HG02884 (cell line): Measurements from ENCODE around the gene MMP2.

ENCODE experiments used
- ATAC-seq: cut with Tn5 transposase; IDR thresholded peaks from one replicate; pipeline ENCODE4 v1.9.1; 2021; ENCODE audit warnings: mild to moderate bottlenecking, moderate library complexity; ENCODE audit not compliant: unreplicated experiment

The MMP2 gene

DNA sequence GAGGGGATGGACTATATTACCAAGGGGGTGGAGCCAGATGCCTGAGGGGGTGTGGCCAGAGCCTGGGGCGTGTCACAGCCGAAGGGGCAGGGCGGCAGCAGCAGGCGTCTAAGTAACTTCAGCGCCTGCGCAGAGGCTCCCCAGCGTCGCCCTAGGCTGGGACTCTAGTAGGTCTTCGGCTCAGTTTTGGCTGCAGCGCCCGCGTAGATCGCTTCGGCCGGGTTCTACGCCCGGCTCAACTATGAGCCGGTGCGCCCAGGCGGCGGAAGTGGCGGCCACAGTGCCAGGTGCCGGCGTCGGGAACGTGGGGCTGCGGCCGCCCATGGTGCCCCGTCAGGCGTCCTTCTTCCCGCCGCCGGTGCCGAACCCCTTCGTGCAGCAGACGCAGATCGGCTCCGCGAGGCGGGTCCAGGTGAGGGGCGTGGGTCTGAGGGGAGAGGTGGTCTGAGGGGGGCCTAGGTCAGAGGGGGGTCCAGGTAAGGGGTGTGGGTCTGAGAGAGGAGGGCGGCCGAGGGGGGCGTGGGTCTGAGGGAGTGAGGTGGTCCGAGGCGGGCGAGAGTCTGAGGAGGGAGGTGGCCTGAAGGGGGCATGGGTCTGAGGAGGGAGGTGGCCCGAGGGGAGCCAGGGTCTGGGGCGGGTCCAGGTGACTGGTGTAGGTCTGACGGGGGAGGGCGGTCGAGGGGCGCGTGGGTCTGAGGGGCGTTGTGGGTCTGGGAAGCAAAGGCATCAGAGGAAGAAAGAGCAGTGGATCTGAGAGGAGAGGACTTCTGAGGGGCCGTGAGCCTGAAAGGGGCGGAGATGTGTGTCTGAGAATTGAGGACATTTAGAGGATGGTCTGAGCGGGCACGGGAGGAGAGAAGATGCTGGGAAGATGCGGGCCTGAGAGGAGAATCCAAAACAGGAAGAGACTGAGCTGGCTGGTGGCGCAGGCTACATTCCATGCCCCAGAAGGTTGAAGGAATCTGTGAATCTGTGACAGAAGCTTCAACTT, 30.2 kb downstream of the MMP2 start, which contains the start of gene LPCAT2:
Gene LPCAT2, plus strand, starts transcription at position 132 of the 991 bp plus-strand sequence. Its CDS starts 110 bp downstream, at position 242.
- no peak for ATAC-seq

- ATAC-seq: no peak
Observed at GRCh38 chr16:55510185-55510805, 31.3 kb downstream of the MMP2 start.

DNA sequence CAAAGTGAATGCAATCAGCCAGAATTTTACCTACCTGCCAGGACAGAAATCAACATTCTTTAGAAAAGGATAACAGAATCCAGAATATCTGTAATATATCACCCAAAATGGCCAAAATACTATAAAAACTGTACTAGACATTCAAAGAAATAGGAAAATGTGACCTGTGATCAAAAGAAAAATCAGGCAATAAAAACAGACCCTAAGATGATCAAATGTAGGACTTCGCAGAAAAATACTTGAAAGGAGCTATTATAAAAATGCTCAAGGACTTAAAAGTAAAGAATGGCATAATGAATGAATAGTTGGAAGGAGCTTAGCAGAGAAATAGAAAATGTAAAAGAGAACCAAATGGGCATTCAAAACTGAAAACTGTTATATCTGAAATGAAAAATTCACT, 33.9 kb downstream of the MMP2 start:
- no peak for ATAC-seq

DNA sequence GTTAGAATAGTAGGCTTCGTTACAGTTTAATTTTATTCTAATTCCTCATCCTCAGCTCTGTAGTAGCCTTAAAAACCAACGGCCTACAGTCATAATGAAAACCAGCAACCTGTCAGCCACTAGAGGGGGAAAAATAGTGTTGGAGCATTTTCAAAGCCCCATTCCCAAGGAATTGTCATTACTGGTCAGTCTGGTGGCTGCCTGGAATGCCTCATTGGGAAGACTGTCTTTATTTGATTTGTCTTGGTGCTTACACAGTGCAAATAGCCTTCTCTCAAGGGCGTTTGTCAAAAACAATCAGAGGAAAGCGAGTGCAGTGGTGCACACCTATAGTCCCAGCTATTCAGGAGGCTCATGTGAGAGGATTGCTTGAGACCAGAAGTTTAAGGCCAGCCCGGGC, 34.6 kb downstream of the MMP2 start:
- ATAC-seq: no peak

DNA sequence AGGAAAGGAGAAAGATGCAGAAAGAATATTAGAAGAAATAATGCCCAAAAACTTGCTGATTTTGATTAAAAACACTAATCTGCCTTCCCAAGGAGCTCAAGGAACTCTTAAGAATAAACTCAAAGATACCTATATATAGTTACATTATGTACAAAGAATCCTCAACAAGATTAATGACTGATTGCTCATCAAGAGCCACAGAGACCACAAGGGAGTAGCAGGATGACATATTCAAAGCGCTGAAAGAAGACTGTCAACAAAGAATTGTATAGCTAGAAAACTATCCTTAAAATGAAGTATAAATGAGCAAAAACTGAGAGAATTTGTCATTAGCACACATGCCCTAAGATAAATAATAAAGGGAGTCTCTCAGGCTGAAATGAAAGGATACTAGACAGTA, 36.1 kb downstream of the MMP2 start:
- no peak for ATAC-seq

- no peak for ATAC-seq
Observed at GRCh38 chr16:55521792-55522191, 42.8 kb downstream of the MMP2 start.

DNA sequence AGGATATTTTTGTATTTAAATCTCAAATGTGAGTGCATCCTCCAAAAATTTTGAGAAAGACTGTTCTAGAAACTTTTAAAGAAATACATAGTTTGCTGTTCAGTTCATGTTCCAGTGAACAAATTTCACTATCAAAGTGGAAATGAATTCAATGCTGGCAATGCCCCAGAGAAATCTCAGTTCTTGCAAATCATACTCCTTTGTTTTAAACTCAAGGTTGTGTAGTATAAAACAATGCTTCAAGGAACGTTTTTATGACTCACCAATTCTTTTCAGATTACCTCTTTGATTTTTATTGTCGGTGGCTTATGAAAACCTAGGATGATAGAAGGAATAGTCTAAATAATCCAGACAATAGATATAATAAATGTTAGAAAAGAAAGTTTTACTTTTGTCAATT, 47.4 kb downstream of the MMP2 start:
- no peak for ATAC-seq

DNA sequence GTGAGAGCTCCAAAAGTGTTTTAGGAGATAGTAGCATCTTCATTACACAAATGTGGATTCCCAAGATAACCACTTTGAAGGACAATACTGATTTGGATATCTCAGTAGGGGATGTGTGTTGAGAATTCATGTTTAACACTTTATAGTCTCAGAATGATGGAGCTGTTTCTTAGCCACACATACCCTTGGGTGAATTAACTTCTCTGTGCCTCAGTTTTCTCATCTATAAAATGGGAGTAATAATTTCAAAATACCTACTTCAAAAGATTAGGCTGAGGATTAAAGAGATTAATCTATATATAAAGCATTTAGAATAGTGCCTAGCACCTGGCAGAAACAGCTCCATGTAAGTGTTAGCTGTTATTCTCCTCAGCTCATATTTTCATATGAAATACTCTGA, 48.9 kb downstream of the MMP2 start:
- no peak for ATAC-seq

DNA sequence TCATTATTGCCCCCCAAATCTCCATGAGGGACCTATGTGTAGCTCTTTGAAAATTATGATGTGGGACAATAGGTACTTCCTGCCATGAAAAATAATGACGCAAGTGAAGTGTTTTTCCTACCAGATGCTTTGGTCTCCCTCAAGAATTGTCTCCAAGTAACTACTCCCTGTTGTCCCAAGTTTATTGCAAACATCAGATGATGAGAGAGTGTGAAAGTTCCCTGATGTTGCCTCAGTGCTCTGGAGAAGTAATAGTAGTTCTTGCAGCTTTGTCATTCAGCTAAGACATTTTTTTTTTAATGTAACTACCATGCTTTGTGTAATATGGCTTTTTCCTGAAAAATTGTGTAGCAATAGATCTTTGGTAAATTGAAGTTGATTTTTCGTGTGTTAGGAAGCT, 50.0 kb downstream of the MMP2 start:
- no peak for ATAC-seq

- ATAC-seq: no peak
Observed at GRCh38 chr16:55530316-55530856, 51.4 kb downstream of the MMP2 start.

DNA sequence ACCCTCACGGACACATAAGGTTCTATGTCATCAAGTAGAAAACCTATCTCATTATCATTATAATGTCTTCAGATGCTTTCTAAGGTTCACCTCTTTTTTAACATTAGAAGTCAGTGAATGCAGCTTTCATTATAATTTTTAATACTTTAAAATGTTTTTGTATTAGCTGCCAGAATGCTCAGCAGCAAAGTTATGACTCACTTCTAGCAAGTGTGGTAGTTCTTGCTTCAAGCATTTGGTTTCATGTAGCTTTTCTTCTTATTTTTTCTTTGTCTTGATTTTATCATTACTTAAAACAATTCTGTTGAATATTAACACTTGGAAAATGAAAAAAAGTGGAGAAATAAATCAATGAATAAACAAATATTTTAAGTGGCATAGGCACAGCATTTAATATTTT, 53.2 kb downstream of the MMP2 start:
- ATAC-seq: no peak

DNA sequence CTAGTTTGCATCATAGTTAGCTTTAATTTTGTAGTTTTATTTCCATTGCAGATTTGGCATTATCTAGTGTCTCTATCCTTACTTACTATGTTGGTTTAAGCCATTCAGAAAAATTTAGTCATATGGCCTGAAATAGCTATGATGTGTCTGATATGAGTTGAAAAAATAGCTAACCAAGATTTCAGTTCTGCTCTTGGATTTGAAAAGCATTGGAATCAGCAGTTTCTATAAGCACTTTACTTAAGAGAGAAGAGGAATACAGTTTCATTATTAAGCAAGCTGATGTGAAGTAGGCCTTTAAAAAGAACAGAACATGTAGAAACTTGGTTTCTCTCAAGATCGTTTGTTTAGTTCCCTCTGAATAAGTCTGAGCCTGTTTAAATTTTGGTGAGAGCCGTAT, 55.8 kb downstream of the MMP2 start:
- ATAC-seq: no peak

DNA sequence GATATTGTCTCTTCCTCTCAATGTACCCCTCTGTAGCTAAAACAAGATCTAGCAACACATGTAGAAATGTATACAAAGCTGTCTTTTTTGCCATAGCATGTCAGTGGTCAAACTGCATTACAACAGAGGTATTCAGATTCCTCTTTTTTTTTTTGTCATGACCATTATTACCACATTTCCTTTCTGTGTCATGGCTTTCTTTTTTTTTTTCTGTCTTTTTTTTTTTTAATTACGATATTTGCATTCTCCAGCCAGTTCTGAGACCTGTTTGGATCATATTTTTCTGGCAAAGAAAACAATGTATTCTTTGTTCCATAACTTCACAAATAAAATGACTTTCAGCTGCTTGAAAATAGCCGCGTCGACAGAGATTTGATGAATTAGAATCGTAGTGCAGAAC, 60.1 kb downstream of the MMP2 start:
- no peak for ATAC-seq

GRCh38 chr16:55539488-55539887, 60.5 kb downstream of the MMP2 start:
- no peak for ATAC-seq

- no peak for ATAC-seq
Observed at GRCh38 chr16:55540221-55540620, 61.2 kb downstream of the MMP2 start.

DNA sequence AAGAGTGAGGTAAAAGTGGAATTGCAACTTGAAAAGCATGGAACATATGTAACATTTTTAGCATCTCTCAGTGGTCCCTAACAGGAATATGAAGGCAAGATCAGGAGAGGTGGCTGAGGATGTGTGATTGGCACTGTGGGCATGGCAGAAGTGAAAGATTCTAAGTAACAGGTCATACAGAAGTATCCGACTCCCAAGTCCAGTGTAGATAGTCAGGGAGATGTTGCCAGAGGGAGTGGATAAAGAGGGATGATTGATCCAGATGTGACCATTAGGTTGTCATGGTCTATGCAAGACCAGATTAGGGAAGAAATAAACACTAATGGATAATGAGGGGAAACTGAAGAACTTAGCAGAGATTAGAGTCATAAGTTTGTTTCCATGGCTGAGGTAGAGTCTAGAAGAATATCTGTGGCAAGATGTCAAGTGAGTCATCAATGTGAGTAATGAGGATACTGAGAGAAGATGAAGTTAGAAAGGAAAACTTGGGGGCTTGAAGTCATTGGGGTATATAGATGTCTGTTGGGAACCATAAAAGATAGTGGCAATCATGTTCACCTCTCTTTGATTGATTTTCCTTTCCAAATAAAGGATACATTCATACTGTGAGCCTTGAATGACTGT, 63.6 kb downstream of the MMP2 start:
- ATAC-seq: no peak

DNA sequence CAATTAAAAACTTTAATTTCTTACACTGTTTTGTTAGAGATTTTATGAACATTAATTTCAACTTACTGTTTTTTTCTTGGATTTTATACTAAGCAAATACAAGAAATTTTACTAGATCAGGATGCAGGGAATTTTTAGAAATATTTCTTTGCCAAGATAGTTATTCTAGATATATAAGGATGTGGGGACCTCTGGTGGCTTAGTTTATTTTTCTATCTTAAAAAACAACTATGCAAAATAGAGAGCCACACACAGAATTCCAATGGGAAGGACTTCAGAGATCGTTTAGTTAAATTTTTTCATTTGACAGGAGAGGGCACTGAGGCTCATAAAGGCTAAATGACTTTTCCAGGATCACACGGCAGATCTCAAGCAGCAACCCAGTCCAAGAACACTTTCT, 64.5 kb downstream of the MMP2 start:
- ATAC-seq: no peak

DNA sequence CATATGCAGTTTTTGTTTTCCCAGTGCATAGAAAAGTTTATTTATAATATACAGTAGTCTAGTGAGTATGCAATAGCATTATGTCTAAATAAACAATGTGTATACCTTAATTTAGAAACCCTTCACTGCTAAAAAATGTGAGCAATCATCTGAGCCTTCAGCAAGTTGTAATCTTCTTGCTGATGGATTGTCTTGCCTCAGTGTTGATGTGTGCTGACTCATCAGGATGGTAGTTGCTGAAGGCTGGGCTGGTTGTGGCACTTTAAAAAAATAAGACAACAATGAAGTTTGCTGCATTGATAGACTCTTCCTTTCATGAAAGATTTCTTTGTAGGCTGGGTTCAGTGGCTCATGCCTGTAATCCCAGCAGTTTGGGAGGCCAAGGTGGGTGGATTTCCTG, 73.6 kb downstream of the MMP2 start:
- no peak for ATAC-seq

GRCh38 chr16:55555436-55555835, 76.4 kb downstream of the MMP2 start:
- no peak for ATAC-seq
